ENCODE measurements around the gene SPATA6L.

- TF ChIP-seq, protein P1, sequence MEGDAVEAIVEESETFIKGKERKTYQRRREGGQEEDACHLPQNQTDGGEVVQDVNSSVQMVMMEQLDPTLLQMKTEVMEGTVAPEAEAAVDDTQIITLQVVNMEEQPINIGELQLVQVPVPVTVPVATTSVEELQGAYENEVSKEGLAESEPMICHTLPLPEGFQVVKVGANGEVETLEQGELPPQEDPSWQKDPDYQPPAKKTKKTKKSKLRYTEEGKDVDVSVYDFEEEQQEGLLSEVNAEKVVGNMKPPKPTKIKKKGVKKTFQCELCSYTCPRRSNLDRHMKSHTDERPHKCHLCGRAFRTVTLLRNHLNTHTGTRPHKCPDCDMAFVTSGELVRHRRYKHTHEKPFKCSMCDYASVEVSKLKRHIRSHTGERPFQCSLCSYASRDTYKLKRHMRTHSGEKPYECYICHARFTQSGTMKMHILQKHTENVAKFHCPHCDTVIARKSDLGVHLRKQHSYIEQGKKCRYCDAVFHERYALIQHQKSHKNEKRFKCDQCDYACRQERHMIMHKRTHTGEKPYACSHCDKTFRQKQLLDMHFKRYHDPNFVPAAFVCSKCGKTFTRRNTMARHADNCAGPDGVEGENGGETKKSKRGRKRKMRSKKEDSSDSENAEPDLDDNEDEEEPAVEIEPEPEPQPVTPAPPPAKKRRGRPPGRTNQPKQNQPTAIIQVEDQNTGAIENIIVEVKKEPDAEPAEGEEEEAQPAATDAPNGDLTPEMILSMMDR (conservative IDR thresholded peaks at IDR 0.05; ENCODE audit: low read length), result no peak
- no peak for TF ChIP-seq EZH2phosphoT487 (IDR thresholded peaks at IDR 0.05; ENCODE audit: borderline replicate concordance)
Observed at GRCh38 chr9:4690144-4690543, 23.9 kb upstream of the SPATA6L start.

All from Loucy (cell line).